Adrenal gland (tissue), 12 donors: ENCODE results near the gene PACSIN1. TPM values are rescaled to one million over a fixed set of nuclear protein-coding genes. Genes with fewer than 3 reads are reported as not detected.

Experiments used
- DNase-seq, 7 donors: peaks; one replicate each; pipeline ENCODE4 v3.0.0-alpha.2; 2019 to 2020
- H3K27ac ChIP-seq, 5 donors: fragments of 200-600 bp; sonication (generic) in 4 of 5; 1 replicate in 3 of 5; 2 replicates in 2 of 5; pipeline versions ENCODE4 v1.5.1 to v1.8.0; 2016 to 2020; ENCODE audit warnings: mild to moderate bottlenecking in 1 of 5
- H3K27me3 ChIP-seq: fragments of 200-600 bp; 2 replicates; pipeline ENCODE4 v1.8.0; 2021
- H3K36me3 ChIP-seq, 2 donors: fragments of 200-600 bp; replicated peaks in 1 of 2; 1 replicate in 1 of 2; 2 replicates in 1 of 2; pipeline versions ENCODE4 v1.5.1 to v1.8.0; 2018 to 2022
- H3K4me1 ChIP-seq, 2 donors: fragments of 200-600 bp; replicated peaks in 1 of 2; 1 replicate in 1 of 2; 2 replicates in 1 of 2; pipeline versions ENCODE4 v1.5.1 to v1.8.0; 2018 to 2021
- H3K4me3 ChIP-seq, 4 donors: fragments of 200-600 bp; sonication (generic) in 3 of 4; one replicate each; pipeline ENCODE4 v1.5.1; 2016 to 2018
- H3K9me3 ChIP-seq, 3 donors: fragments of 200-600 bp; sonication (generic) in 1 of 3; replicated peaks in 1 of 3; 1 replicate in 2 of 3; 2 replicates in 1 of 3; pipeline versions ENCODE4 v1.5.1 to v1.8.0; 2016 to 2021
- CTCF ChIP-seq, 6 experiments: fragments of 450-650 bp in 4 of 6; fragments of 200-600 bp in 2 of 6; sonication (generic) in 1 of 6; IDR thresholded peaks; 1 replicate in 5 of 6; 2 replicates in 1 of 6; pipeline versions ENCODE4 v1.5.1 to v1.8.0; 2016 to 2021; ENCODE audit warnings: antibody characterized with exemption in 6 of 6, mild to moderate bottlenecking in 2 of 6, moderate library complexity in 1 of 6
- POLR2A ChIP-seq, 2 donors: fragments of 450-650 bp; IDR thresholded peaks; one replicate each; pipeline ENCODE4 v1.6.1; 2017; ENCODE audit warnings: antibody characterized with exemption in 2 of 2, mild to moderate bottlenecking in 2 of 2, moderate library complexity in 1 of 2
- WGBS, 4 donors: extraction: QIAGEN DNeasy Blood & Tissue Kit in 2 of 4; methylation state at CpG; one replicate each; pipeline versions ENCODE4 v1.1.5 to v1.1.7; 2013 to 2017; 5-methylcytosine and 5-hydroxymethylcytosine counted together
- intact Hi-C, 2 donors: fragments of 100-400 bp; cut with DNase I; formaldehyde crosslinking; loops; one replicate each; pipeline versions ENCODE4 v1.14.1 to v1.15.0; 2022 to 2023
- polyA plus RNA-seq, 3 donors: library from polyadenylated mRNA; stranded (reverse); fragments of 200-250 nt in 2 of 3; fragments of 350-450 nt in 1 of 3; fragmentation: Illumina TruSeq in 1 of 3; extraction: RNeasy Lipid Tissue Mini Kit (QIAGEN cat#74804) in 1 of 3; gene quantifications; one replicate each; pipeline ENCODE4 v1.2.3, GENCODE V29; 2013 to 2014
- total RNA-seq, 9 donors: library from RNA; depleted of rRNA in 4 of 9; stranded (reverse); fragments of >200 nt in 4 of 9; fragments of 120-200 nt in 1 of 9; fragmentation: NEBNext Ultra II Directional in 1 of 9; extraction: Animal tissue kit (Norgen Biotek cat#: 25700) in 1 of 9; gene quantifications; one replicate each; pipeline versions ENCODE4 v1.1.0 to v1.2.4, GENCODE V29; 2013 to 2023
- donor health status: healthy with polysubstance abuse.
- donor health status: Bipolar disorder and iron deficiency.
- donor health status: DM: yes; HTN: yes; CAD: no.
- donor health status: DM: no; HTN: no; CAD: no.
- donor health status: DM: no; HTN: no; CAD: no.
- donor health status: DM: yes; HTN: yes; CAD: no.

The PACSIN1 gene
- total and polyA plus RNA-seq, 12 donors, result 0.19 to 2.9 (median 0.73) TPM; not detected in 2

- Histone ChIP-seq H3K27me3 (no peaks in the 10 kb centered on the region), H3K36me3 (no peaks in the 10 kb centered on the region), H3K27ac (no peak overlapping the region), H3K9me3 (no peaks in the 10 kb centered on the region), H3K4me3 (no peak overlapping the region), H3K4me1 (no peaks in the 10 kb centered on the region)
- DNase-seq, result no peak
- intact Hi-C loops, result no loop called here
- TF ChIP-seq CTCF (IDR thresholded peaks at IDR 0.05) (no peak), POLR2A (IDR thresholded peaks at IDR 0.05) (no peak)
- 69 to 75% (median 73%) methylated on average over 7 of the region's 7 CpGs for WGBS, 4 donors
Measured at GRCh38 chr6:34447386-34447785, 18.5 kb upstream of the PACSIN1 start.

- Histone ChIP-seq H3K27ac (no peak overlapping the region), H3K27me3 (no peaks in the 10 kb centered on the region), H3K36me3 (no peaks in the 10 kb centered on the region), H3K9me3 (no peaks in the 10 kb centered on the region), H3K4me3 (no peak overlapping the region), H3K4me1 (no peaks in the 10 kb centered on the region)
- peak in 2 of 7 donors; percentile 25 to 37 for DNase-seq
- intact Hi-C loops, result no loop called here
- TF ChIP-seq CTCF (IDR thresholded peaks at IDR 0.05), result no peak
- no peak for TF ChIP-seq POLR2A (IDR thresholded peaks at IDR 0.05)
- WGBS, 4 donors, result 63 to 78% (median 70%) methylated on average over 3 to 5 of the region's 5 CpGs
Measured at GRCh38 chr6:34447910-34448309, 18.0 kb upstream of the PACSIN1 start.

GRCh38 chr6:34451192-34451591 lies 14.7 kb upstream of the PACSIN1 start:
- no peaks in the 10 kb centered on the region for H3K27me3 ChIP-seq
- no peak overlapping the region for H3K27ac ChIP-seq
- no peaks in the 10 kb centered on the region for H3K4me1 ChIP-seq
- H3K9me3 ChIP-seq, result no peaks in the 10 kb centered on the region
- intact Hi-C loops, result no loop called here
- no peaks in the 10 kb centered on the region for H3K36me3 ChIP-seq
- 98 to 100% (median 100%) methylated on average over 1 of the region's 1 CpG for WGBS, 4 donors
- H3K4me3 ChIP-seq, result no peak overlapping the region
- no peak for DNase-seq
- TF ChIP-seq CTCF (IDR thresholded peaks at IDR 0.05) (no peak), POLR2A (IDR thresholded peaks at IDR 0.05) (no peak)

- Histone ChIP-seq H3K36me3 (no peaks in the 10 kb centered on the region), H3K27ac (no peak overlapping the region), H3K9me3 (no peaks in the 10 kb centered on the region), H3K4me1 (peaks cover 0 to 2% of the 10 kb centered on the region in 2 donors), H3K4me3 (no peak overlapping the region), H3K27me3 (no peaks in the 10 kb centered on the region)
- intact Hi-C loops, result no loop called here
- WGBS, 4 donors, result 80% methylated on average over 1 of the region's 1 CpG; no CpG with 5 or more reads in 3 of the 4 donors
- no peak for TF ChIP-seq CTCF (IDR thresholded peaks at IDR 0.05)
- TF ChIP-seq POLR2A (IDR thresholded peaks at IDR 0.05), result no peak
- DNase-seq, result no peak
Measured at GRCh38 chr6:34455831-34456230, 10.0 kb upstream of the PACSIN1 start.
